GM12878 (cell line): Measurements from ENCODE around the gene PTK6. TPM values are rescaled to one million over a fixed set of nuclear protein-coding genes. Genes with fewer than 3 reads are reported as not detected.

Experiments used
- ATAC-seq: fragments of 200-7000 bp; cut with Tn5 transposase; 3 replicates; pipeline ENCODE4 v1.9.1; 2020; ENCODE audit warnings: mild to moderate bottlenecking, moderate library complexity
- BruUV-seq: library from RNA; stranded (reverse); fragments of 400-500 nt; replicated peaks from 2 replicates; lab custom pipeline; 2021; lab: Mats Ljungman, UMichigan
- CTCF ChIA-PET: fragments of 300-600 bp; sonication (Branson Sonifier 250); formaldehyde crosslinking; extraction: SDS; loops from one replicate; lab custom pipeline; 2021; ENCODE audit warnings: inconsistent platforms; lab: Yijun Ruan, JAX
- POLR2A ChIA-PET: fragments of 350-600 bp; formaldehyde crosslinking; extraction: SDS; loops from one replicate; lab custom pipeline; 2021; ENCODE audit warnings: inconsistent platforms; lab: Charles Lee
- RAD21 ChIA-PET: fragments of 300-600 bp; sonication (Branson Sonifier 250); formaldehyde crosslinking; loops from one replicate; lab custom pipeline; 2023; ENCODE audit warnings: antibody characterized with exemption; ENCODE audit not compliant: unreplicated experiment; lab: Charles Lee
- SMC1A ChIA-PET: fragments of 300-600 bp; sonication (Branson Sonifier 250); formaldehyde crosslinking; loops from one replicate; lab custom pipeline; 2023; ENCODE audit not compliant: unreplicated experiment, uncharacterized antibody; lab: Charles Lee
- DNase-seq: peaks from one replicate; pipeline ENCODE4 v3.0.0-alpha.2; 2011; ENCODE audit warnings: low read depth, low spot score
- FAIRE-seq: peaks from 3 replicates; lab custom pipeline; 2011; peaks lifted over from hg19 to GRCh38; lab: Jason Lieb, UNC
- H2AFZ ChIP-seq: 2 replicates; pipeline ENCODE4 v1.6.0; 2011; ENCODE audit warnings: low read depth, low read length, control low read depth; ENCODE audit not compliant: control insufficient read depth
- H3K27ac ChIP-seq: 2 replicates; pipeline ENCODE4 v1.5.1; 2011; ENCODE audit warnings: control low read depth; ENCODE audit not compliant: control insufficient read depth, insufficient read depth
- H3K27me3 ChIP-seq, 2 experiments: replicated peaks in 1 of 2; 2 replicates each; pipeline versions ENCODE4 v1.6.0 to v1.6.1; 2011; ENCODE audit warnings: low read length in 1 of 2; ENCODE audit not compliant: control insufficient read depth in 2 of 2, insufficient read depth in 2 of 2
- H3K36me3 ChIP-seq, 2 experiments: 2 replicates each; pipeline ENCODE4 v1.5.1; 2011; ENCODE audit warnings: low read length in 1 of 2; ENCODE audit not compliant: control insufficient read depth in 2 of 2, insufficient read depth in 2 of 2
- H3K4me1 ChIP-seq: 2 replicates; pipeline ENCODE4 v1.6.1; 2011; ENCODE audit warnings: mild to moderate bottlenecking, low read length, moderate library complexity, mixed read lengths; ENCODE audit not compliant: control insufficient read depth, insufficient read depth
- H3K4me2 ChIP-seq: 2 replicates; pipeline ENCODE4 v1.6.0; 2011; ENCODE audit warnings: control low read depth; ENCODE audit not compliant: control insufficient read depth, insufficient read depth
- H3K4me3 ChIP-seq: fragments of 200-600 bp; sonication (generic); 2 replicates; pipeline ENCODE4 v1.5.1; 2016
- H3K79me2 ChIP-seq: 2 replicates; pipeline ENCODE4 v1.6.0; 2011; ENCODE audit warnings: low read length; ENCODE audit not compliant: control insufficient read depth, insufficient read depth
- H3K9ac ChIP-seq: 2 replicates; pipeline ENCODE4 v1.8.0; 2011; ENCODE audit warnings: low read length, control low read depth, mixed read lengths; ENCODE audit not compliant: control insufficient read depth, insufficient read depth
- H3K9me3 ChIP-seq: replicated peaks from 3 replicates; pipeline ENCODE4 v1.5.1; 2011; ENCODE audit warnings: mild to moderate bottlenecking, low read length; ENCODE audit not compliant: control insufficient read depth, insufficient read depth
- H4K20me1 ChIP-seq: 2 replicates; pipeline ENCODE4 v1.6.0; 2011; ENCODE audit not compliant: control insufficient read depth, insufficient read depth
- BACH1 ChIP-seq: fragments of 450-650 bp; IDR thresholded peaks from 2 replicates; pipeline ENCODE4 v1.6.1; 2017; ENCODE audit warnings: mild to moderate bottlenecking, borderline replicate concordance
- BMI1 ChIP-seq: fragments of 450-650 bp; IDR thresholded peaks from 2 replicates; pipeline ENCODE4 v1.6.1; 2016; ENCODE audit warnings: mild to moderate bottlenecking, moderate library complexity, borderline replicate concordance
- E2F8 ChIP-seq: fragments of 450-650 bp; IDR thresholded peaks from 2 replicates; pipeline ENCODE4 v1.6.1; 2018; ENCODE audit warnings: mild to moderate bottlenecking, low read depth, moderate library complexity; ENCODE audit not compliant: partially characterized antibody
- HDAC2 ChIP-seq: fragments of 200-600 bp; sonication (generic); IDR thresholded peaks from 2 replicates; pipeline ENCODE4 v1.6.1; 2017
- MXI1 ChIP-seq: fragments of 150-350 bp; IDR thresholded peaks from 2 replicates; pipeline ENCODE4 v1.6.1; 2011; ENCODE audit warnings: low read depth, mild to moderate bottlenecking, inconsistent platforms, low read length, improper control_type of control experiment
- TAF1 ChIP-seq: IDR thresholded peaks from 2 replicates; pipeline ENCODE4 v1.6.1; 2011; ENCODE audit warnings: mild to moderate bottlenecking, low read depth, low read length, borderline replicate concordance
- TCF12 ChIP-seq: IDR thresholded peaks from 2 replicates; pipeline ENCODE4 v1.6.1; 2011; ENCODE audit warnings: low read depth, mild to moderate bottlenecking, low read length
- USF1 ChIP-seq: IDR thresholded peaks from 2 replicates; pipeline ENCODE4 v1.6.1; 2011; ENCODE audit warnings: borderline replicate concordance, low read depth, mild to moderate bottlenecking, moderate library complexity, mixed read lengths, low read length; ENCODE audit not compliant: insufficient read depth; ENCODE audit errors: extremely low read length
- USF2 ChIP-seq: IDR thresholded peaks from 2 replicates; pipeline ENCODE4 v1.6.1; 2011; ENCODE audit warnings: low read depth, low read length, improper control_type of control experiment, borderline replicate concordance
- YY1 ChIP-seq: IDR thresholded peaks from 2 replicates; pipeline ENCODE4 v1.6.1; 2011; ENCODE audit warnings: low read depth, mild to moderate bottlenecking, low read length
- ZNF274 ChIP-seq: IDR thresholded peaks from one replicate; pipeline ENCODE4 v1.8.0; 2011; ENCODE audit not compliant: insufficient read length, insufficient read depth
- WGBS: methylation state at CpG from one replicate; pipeline ENCODE4 v1.1.6; 2016; ENCODE audit warnings: low lambda C conversion rate; ENCODE audit not compliant: insufficient replicate concordance, insufficient coverage; ENCODE audit errors: missing lambda C conversion rate; 5-methylcytosine and 5-hydroxymethylcytosine counted together
- in situ Hi-C: fragments of 300-500 bp; cut with MboI; formaldehyde crosslinking; loops from 9 replicates; pipeline ENCODE4 v1.14.3; 2018; ENCODE audit warnings: mixed read lengths
- intact Hi-C: fragments of 100-400 bp; cut with micrococcal nuclease; formaldehyde crosslinking; loops from one replicate; pipeline ENCODE4 v1.14.2; 2022; ENCODE audit not compliant: unreplicated experiment
- polyA plus RNA-seq, 11 experiments: library from polyadenylated mRNA; depleted of rRNA in 4 of 11; unstranded in 6 of 11; stranded (reverse) in 5 of 11; fragments of >200 nt; fragmentation: Nextera tagmentation in 4 of 11; fragmentation: Illumina TruSeq in 1 of 11; extraction: Ambion mirVana in 4 of 11; extraction: Trizol in 1 of 11; gene quantifications; 1 replicate in 1 of 11; 2 replicates in 10 of 11; pipeline versions ENCODE4 v1.2.1 to v1.2.3, GENCODE V29; 2011 to 2016; ENCODE audit warnings: inconsistent platforms in 2 of 11, missing spikeins in 2 of 11, low read depth in 1 of 11
- total RNA-seq, 4 experiments: library from RNA; depleted of rRNA in 3 of 4; stranded (reverse); fragments of >200 nt in 3 of 4; fragmentation: Illumina TruSeq in 1 of 4; extraction: Trizol in 1 of 4; gene quantifications; 2 replicates each; pipeline versions ENCODE4 v1.2.1 to v1.2.3, GENCODE V29; 2013 to 2021
- TF ChIP-seq, protein P1 (sequence below): fragments of 450-650 bp; IDR thresholded peaks from 2 replicates; pipeline ENCODE4 v1.6.1; 2017; ENCODE audit warnings: mild to moderate bottlenecking, moderate library complexity
- TF ChIP-seq, protein P2 (sequence below): IDR thresholded peaks from 2 replicates; pipeline ENCODE4 v1.6.1; 2011; ENCODE audit warnings: mild to moderate bottlenecking, low read depth, low read length, moderate library complexity; ENCODE audit not compliant: insufficient replicate concordance

Gene PTK6
- total and polyA plus RNA-seq, 10 of the 15 experiments (the other 5 are each of a cell fraction or from before 2014, with no cell fraction given): 0.02 to 0.21 (median 0.09) TPM; not detected in 3

DNA sequence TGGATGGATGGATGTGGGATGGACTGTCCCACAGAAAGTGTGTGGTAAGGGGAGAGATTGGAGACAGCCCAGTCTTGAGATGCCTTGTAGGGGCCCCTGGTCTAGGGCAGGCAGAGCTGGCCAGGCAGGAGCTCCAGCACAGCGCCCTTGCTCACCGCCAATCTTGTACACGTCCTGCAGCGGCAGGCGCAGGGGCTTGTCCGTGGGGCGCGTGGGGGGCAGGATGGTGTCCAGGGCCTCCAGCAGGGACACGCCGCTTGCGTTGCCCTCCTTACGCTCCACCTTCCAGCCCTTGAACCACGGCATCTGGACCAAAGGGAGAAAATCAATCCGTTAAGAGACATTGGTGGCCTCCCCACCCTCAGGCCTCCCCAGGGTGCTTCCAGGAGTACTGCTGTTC lies 44.2 kb downstream of the PTK6 start:
- H3K9me3 ChIP-seq: no peaks in the 10 kb centered on the region
- H3K4me1 ChIP-seq: no peaks in the 10 kb centered on the region
- ChIA-PET POLR2A (no interaction called here), RAD21 (no interaction called here), CTCF (no interaction called here), SMC1A (no interaction called here)
- H3K79me2 ChIP-seq: no peaks in the 10 kb centered on the region
- intact Hi-C loops: no loop called here
- no peaks in the 10 kb centered on the region for H4K20me1 ChIP-seq
- H3K27me3 ChIP-seq: peaks cover 0 to 3% of the 10 kb centered on the region in 2 experiments; a peak in 1 of 4 replicates
- WGBS: 86% methylated on average over 14 of the region's 14 CpGs
- FAIRE-seq (no peak), DNase-seq (no peak), ATAC-seq (no peak)
- H2AFZ ChIP-seq: no peak overlapping the region
- BruUV-seq: no TSS peak
- no peak overlapping the region for H3K27ac ChIP-seq
- H3K9ac ChIP-seq: no peak overlapping the region
- no peak overlapping the region for H3K4me2 ChIP-seq
- no peak overlapping the region for H3K4me3 ChIP-seq
- no peaks in the 10 kb centered on the region for H3K36me3 ChIP-seq
- in situ Hi-C loops: no loop called here
- TF ChIP-seq TAF1 (no peak), BMI1 (no peak), E2F8 (no peak), HDAC2 (no peak), USF1 (no peak), ZNF274 (no peak), USF2 (no peak), YY1 (no peak), MXI1 (no peak), TCF12 (no peak), BACH1 (no peak)
- TF ChIP-seq, protein P1, sequence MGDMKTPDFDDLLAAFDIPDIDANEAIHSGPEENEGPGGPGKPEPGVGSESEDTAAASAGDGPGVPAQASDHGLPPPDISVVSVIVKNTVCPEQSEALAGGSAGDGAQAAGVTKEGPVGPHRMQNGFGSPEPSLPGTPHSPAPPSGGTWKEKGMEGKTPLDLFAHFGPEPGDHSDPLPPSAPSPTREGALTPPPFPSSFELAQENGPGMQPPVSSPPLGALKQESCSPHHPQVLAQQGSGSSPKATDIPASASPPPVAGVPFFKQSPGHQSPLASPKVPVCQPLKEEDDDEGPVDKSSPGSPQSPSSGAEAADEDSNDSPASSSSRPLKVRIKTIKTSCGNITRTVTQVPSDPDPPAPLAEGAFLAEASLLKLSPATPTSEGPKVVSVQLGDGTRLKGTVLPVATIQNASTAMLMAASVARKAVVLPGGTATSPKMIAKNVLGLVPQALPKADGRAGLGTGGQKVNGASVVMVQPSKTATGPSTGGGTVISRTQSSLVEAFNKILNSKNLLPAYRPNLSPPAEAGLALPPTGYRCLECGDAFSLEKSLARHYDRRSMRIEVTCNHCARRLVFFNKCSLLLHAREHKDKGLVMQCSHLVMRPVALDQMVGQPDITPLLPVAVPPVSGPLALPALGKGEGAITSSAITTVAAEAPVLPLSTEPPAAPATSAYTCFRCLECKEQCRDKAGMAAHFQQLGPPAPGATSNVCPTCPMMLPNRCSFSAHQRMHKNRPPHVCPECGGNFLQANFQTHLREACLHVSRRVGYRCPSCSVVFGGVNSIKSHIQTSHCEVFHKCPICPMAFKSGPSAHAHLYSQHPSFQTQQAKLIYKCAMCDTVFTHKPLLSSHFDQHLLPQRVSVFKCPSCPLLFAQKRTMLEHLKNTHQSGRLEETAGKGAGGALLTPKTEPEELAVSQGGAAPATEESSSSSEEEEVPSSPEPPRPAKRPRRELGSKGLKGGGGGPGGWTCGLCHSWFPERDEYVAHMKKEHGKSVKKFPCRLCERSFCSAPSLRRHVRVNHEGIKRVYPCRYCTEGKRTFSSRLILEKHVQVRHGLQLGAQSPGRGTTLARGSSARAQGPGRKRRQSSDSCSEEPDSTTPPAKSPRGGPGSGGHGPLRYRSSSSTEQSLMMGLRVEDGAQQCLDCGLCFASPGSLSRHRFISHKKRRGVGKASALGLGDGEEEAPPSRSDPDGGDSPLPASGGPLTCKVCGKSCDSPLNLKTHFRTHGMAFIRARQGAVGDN: no peak
- TF ChIP-seq, protein P2, sequence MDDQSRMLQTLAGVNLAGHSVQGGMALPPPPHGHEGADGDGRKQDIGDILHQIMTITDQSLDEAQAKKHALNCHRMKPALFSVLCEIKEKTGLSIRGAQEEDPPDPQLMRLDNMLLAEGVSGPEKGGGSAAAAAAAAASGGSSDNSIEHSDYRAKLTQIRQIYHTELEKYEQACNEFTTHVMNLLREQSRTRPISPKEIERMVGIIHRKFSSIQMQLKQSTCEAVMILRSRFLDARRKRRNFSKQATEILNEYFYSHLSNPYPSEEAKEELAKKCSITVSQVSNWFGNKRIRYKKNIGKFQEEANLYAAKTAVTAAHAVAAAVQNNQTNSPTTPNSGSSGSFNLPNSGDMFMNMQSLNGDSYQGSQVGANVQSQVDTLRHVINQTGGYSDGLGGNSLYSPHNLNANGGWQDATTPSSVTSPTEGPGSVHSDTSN: no peak
